Stimulated activated CD4-positive, alpha-beta T cell treated with anti-CD3 and anti-CD28 coated beads, Interleukin-2, amount 100 ng/mL, for 48 hours (primary cell): ENCODE measurements around the gene ATP8A2.
"Not testable (repeated sequence)": the region's sequence is repeated elsewhere in the genome, so short reads cannot be mapped to it uniquely, and the experiment has no call there.

ENCODE experiments used
- DNase-seq, 2 donors: peaks; one replicate each; pipeline ENCODE4 v3.0.0-alpha.2; 2020

The ATP8A2 gene

GRCh38 chr13:25932365-25932764, 560.6 kb downstream of the ATP8A2 start:
- no peak for DNase-seq

- no peak for DNase-seq
Observed at GRCh38 chr13:25933520-25933919, 561.7 kb downstream of the ATP8A2 start.

GRCh38 chr13:25934127-25934526, 562.4 kb downstream of the ATP8A2 start:
- no peak for DNase-seq

- no peak for DNase-seq
Observed at GRCh38 chr13:25939961-25940687, 568.4 kb downstream of the ATP8A2 start.

GRCh38 chr13:25943081-25943480, 571.3 kb downstream of the ATP8A2 start:
- no peak for DNase-seq

GRCh38 chr13:25943658-25944057, 571.9 kb downstream of the ATP8A2 start:
- DNase-seq = no peak

- no peak for DNase-seq
Observed at GRCh38 chr13:25945596-25945995, 573.8 kb downstream of the ATP8A2 start.

GRCh38 chr13:25946321-25946720, 574.5 kb downstream of the ATP8A2 start:
- no peak for DNase-seq

GRCh38 chr13:25948910-25949309, 577.1 kb downstream of the ATP8A2 start:
- DNase-seq = no peak

GRCh38 chr13:25951831-25952230, 580.1 kb downstream of the ATP8A2 start:
- no peak for DNase-seq

- not testable (repeated sequence) for DNase-seq
Observed at GRCh38 chr13:25954080-25954479, 582.3 kb downstream of the ATP8A2 start.

- DNase-seq = not testable (repeated sequence)
Observed at GRCh38 chr13:25954943-25955342, 583.2 kb downstream of the ATP8A2 start.

- DNase-seq = no peak
Observed at GRCh38 chr13:25958986-25959385, 587.2 kb downstream of the ATP8A2 start.

GRCh38 chr13:25961294-25961693, 589.5 kb downstream of the ATP8A2 start:
- DNase-seq = no peak

GRCh38 chr13:25963674-25964073, 591.9 kb downstream of the ATP8A2 start:
- DNase-seq = no peak

- DNase-seq = no peak
Observed at GRCh38 chr13:25965596-25965995, 593.8 kb downstream of the ATP8A2 start.

- DNase-seq = no peak
Observed at GRCh38 chr13:25966086-25966485, 594.3 kb downstream of the ATP8A2 start.

GRCh38 chr13:25967144-25967543, 595.4 kb downstream of the ATP8A2 start:
- no peak for DNase-seq

GRCh38 chr13:25971047-25971446, 599.3 kb downstream of the ATP8A2 start:
- DNase-seq = no peak

- peak in 1 of 2 donors; percentile 13 for DNase-seq
Observed at GRCh38 chr13:25971459-25972145, 599.8 kb downstream of the ATP8A2 start.

- DNase-seq = no peak
Observed at GRCh38 chr13:25973085-25973484, 601.3 kb downstream of the ATP8A2 start.

- no peak for DNase-seq
Observed at GRCh38 chr13:25973576-25973975, 601.8 kb downstream of the ATP8A2 start.

- no peak for DNase-seq
Observed at GRCh38 chr13:25977216-25977615, 605.4 kb downstream of the ATP8A2 start.

- DNase-seq = no peak
Observed at GRCh38 chr13:25977671-25978070, 605.9 kb downstream of the ATP8A2 start.

GRCh38 chr13:25978961-25979360, 607.2 kb downstream of the ATP8A2 start:
- DNase-seq = no peak
